Keratinocyte (primary cell): ENCODE data around the gene GGNBP2. TPM values are rescaled to one million over a fixed set of nuclear protein-coding genes. Genes with fewer than 3 reads are reported as not detected.

ENCODE experiments used
- DNase-seq: peaks from one replicate; pipeline ENCODE4 v3.0.0-alpha.2; 2011; ENCODE audit warnings: low read depth, missing footprints, low spot score
- FAIRE-seq: peaks from 2 replicates; lab custom pipeline; 2011; peaks lifted over from hg19 to GRCh38; lab: Jason Lieb, UNC
- H2AFZ ChIP-seq: 2 replicates; pipeline ENCODE4 v1.6.0; 2012; ENCODE audit warnings: low read length, control low read depth, inconsistent platforms; ENCODE audit not compliant: control insufficient read depth
- H3K27ac ChIP-seq: 2 replicates; pipeline ENCODE4 v1.5.1; 2011; ENCODE audit warnings: low read length; ENCODE audit not compliant: control insufficient read depth, insufficient read depth
- H3K27me3 ChIP-seq: 3 replicates; pipeline ENCODE4 v1.6.0; 2011; ENCODE audit warnings: low read length; ENCODE audit not compliant: control insufficient read depth, insufficient read depth; ENCODE audit errors: extremely low read depth
- H3K36me3 ChIP-seq, 2 experiments: 2 replicates in 1 of 2; 3 replicates in 1 of 2; pipeline ENCODE4 v1.5.1; 2011; ENCODE audit warnings: low read length in 2 of 2, mild to moderate bottlenecking in 1 of 2; ENCODE audit not compliant: control insufficient read depth in 2 of 2, insufficient read depth in 2 of 2; ENCODE audit errors: extremely low read depth in 1 of 2
- H3K4me1 ChIP-seq: 3 replicates; pipeline ENCODE4 v1.5.1; 2011; ENCODE audit warnings: low read length; ENCODE audit not compliant: control insufficient read depth, insufficient read depth; ENCODE audit errors: extremely low read depth
- H3K4me2 ChIP-seq: 3 replicates; pipeline ENCODE4 v1.6.0; 2011; ENCODE audit warnings: low read depth, low read length; ENCODE audit not compliant: control insufficient read depth, insufficient read depth; ENCODE audit errors: extremely low read depth
- H3K4me3 ChIP-seq, 3 experiments: fragments of 200-600 bp in 1 of 3; sonication (generic) in 1 of 3; 2 replicates in 2 of 3; 3 replicates in 1 of 3; pipeline ENCODE4 v1.5.1; 2011 to 2016; ENCODE audit warnings: low read length in 3 of 3, mild to moderate bottlenecking in 3 of 3, control low read depth in 2 of 3, inconsistent platforms in 1 of 3, low read depth in 1 of 3, mixed read lengths in 1 of 3, mixed run types in 1 of 3, moderate library complexity in 1 of 3; ENCODE audit not compliant: control insufficient read depth in 2 of 3, insufficient read depth in 2 of 3; ENCODE audit errors: extremely low read depth in 1 of 3
- H3K79me2 ChIP-seq: 2 replicates; pipeline ENCODE4 v1.6.0; 2012; ENCODE audit warnings: low read length; ENCODE audit not compliant: control insufficient read depth, insufficient read depth
- H3K9ac ChIP-seq: 3 replicates; pipeline ENCODE4 v1.6.0; 2011; ENCODE audit warnings: low read length; ENCODE audit not compliant: control insufficient read depth, insufficient read depth; ENCODE audit errors: extremely low read depth
- H3K9me1 ChIP-seq: 3 replicates; pipeline ENCODE4 v1.6.0; 2011; ENCODE audit warnings: low read length; ENCODE audit not compliant: control insufficient read depth, insufficient read depth; ENCODE audit errors: extremely low read depth
- H3K9me3 ChIP-seq: 2 replicates; pipeline ENCODE4 v1.5.1; 2012; ENCODE audit warnings: low read depth, low read length; ENCODE audit not compliant: control insufficient read depth
- H4K20me1 ChIP-seq: 3 replicates; pipeline ENCODE4 v1.6.0; 2011; ENCODE audit warnings: low read length; ENCODE audit not compliant: control insufficient read depth, insufficient read depth; ENCODE audit errors: extremely low read depth
- EZH2 ChIP-seq: IDR thresholded peaks from one replicate; pipeline ENCODE4 v1.6.1; 2012; ENCODE audit warnings: inconsistent platforms, mild to moderate bottlenecking, low read length, moderate library complexity
- dilution Hi-C: fragments of 300-500 bp; cut with MboI; formaldehyde crosslinking; loops from one replicate; pipeline ENCODE4 v1.7.0; 2020; ENCODE audit warnings: low sequenced_read_pairs; ENCODE audit not compliant: extremely low pct_ligation_motif_present
- polyA plus RNA-seq, 5 experiments: library from polyadenylated mRNA; depleted of rRNA in 3 of 5; stranded (reverse) in 3 of 5; stranded (forward) in 1 of 5; unstranded in 1 of 5; fragments of >200 nt; gene quantifications; 1 replicate in 1 of 5; 2 replicates in 3 of 5; 3 replicates in 1 of 5; pipeline versions ENCODE4 v1.2.1 to v1.2.3, GENCODE V29; 2011 to 2012; ENCODE audit warnings: missing spikeins in 2 of 5, low read depth in 1 of 5, low replicate concordance in 1 of 5
- TF ChIP-seq, protein P1 (sequence below), 3 experiments: IDR thresholded peaks in 1 of 3; conservative IDR thresholded peaks in 1 of 3; optimal IDR thresholded peaks in 1 of 3; 2 replicates in 2 of 3; 3 replicates in 1 of 3; pipeline versions ENCODE3 to v1.5.1; 2011; ENCODE audit warnings: low read length in 3 of 3, mild to moderate bottlenecking in 3 of 3, moderate library complexity in 2 of 3, control low read depth in 1 of 3, inconsistent platforms in 1 of 3; ENCODE audit not compliant: insufficient read depth in 2 of 3; ENCODE audit errors: extremely low read depth in 1 of 3

GGNBP2 gene
- polyA plus RNA-seq, 1 donor (not counting 4 experiments of a cell fraction or from before 2014, with no cell fraction given): 95.5 TPM

DNA sequence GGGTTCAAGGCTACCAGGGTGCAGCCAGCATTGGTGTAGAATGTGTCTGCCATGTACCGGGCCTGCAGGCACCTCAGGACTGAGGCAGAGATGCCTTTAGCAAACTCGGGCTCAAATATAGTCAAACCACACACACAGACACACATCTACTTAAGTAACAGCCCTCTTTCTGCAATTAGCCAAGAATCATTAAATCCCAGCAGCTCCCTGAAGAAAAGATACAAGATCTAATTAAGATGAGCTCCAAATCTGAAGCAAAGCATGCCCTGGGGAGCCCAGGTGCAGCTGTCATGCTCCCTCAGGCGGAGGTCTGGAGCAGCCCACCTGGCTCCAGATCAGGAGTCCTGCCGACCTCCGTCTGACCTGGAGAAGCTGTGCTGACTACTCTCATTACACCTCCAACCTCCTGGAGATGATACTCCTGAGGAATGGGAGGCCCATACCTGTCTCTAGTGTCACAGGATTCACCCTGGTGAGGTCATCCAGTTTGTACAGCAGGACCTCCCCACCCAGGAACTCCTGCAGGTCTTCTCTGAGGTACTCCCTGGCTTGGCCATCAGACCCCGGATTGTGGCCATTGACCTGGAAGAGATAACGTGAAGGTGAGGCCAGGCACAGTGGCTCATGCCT lies 17.0 kb upstream of the GGNBP2 start:
- peaks cover 4% of the 10 kb centered on the region for H3K9me1 ChIP-seq
- H3K79me2 ChIP-seq: peaks cover 22% of the 10 kb centered on the region
- no peaks in the 10 kb centered on the region for H4K20me1 ChIP-seq
- FAIRE-seq (no peak), DNase-seq (no peak)
- dilution Hi-C loops: no loop called here
- TF ChIP-seq EZH2: no peak
- TF ChIP-seq, protein P1, sequence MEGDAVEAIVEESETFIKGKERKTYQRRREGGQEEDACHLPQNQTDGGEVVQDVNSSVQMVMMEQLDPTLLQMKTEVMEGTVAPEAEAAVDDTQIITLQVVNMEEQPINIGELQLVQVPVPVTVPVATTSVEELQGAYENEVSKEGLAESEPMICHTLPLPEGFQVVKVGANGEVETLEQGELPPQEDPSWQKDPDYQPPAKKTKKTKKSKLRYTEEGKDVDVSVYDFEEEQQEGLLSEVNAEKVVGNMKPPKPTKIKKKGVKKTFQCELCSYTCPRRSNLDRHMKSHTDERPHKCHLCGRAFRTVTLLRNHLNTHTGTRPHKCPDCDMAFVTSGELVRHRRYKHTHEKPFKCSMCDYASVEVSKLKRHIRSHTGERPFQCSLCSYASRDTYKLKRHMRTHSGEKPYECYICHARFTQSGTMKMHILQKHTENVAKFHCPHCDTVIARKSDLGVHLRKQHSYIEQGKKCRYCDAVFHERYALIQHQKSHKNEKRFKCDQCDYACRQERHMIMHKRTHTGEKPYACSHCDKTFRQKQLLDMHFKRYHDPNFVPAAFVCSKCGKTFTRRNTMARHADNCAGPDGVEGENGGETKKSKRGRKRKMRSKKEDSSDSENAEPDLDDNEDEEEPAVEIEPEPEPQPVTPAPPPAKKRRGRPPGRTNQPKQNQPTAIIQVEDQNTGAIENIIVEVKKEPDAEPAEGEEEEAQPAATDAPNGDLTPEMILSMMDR (optimal IDR thresholded peaks at IDR 0.05 in 1 of 3, IDR thresholded peaks at IDR 0.05 in 1 of 3, conservative IDR thresholded peaks at IDR 0.05 in 1 of 3; ENCODE audit: extremely low read depth in 1 of 3, insufficient read depth in 2 of 3, low read length in 3 of 3): no peak
- no peak overlapping the region for H3K9ac ChIP-seq
- H3K9me3 ChIP-seq: no peaks in the 10 kb centered on the region
- peaks cover 14 to 53% of the 10 kb centered on the region in 2 experiments for H3K36me3 ChIP-seq
- H3K27me3 ChIP-seq: no peaks in the 10 kb centered on the region
- H3K4me1 ChIP-seq: peaks cover 46% of the 10 kb centered on the region
- H2AFZ ChIP-seq: no peak overlapping the region
- no peak overlapping the region for H3K4me3 ChIP-seq
- no peak overlapping the region for H3K4me2 ChIP-seq
- peak overlapping the region; percentile 30 for H3K27ac ChIP-seq

DNA sequence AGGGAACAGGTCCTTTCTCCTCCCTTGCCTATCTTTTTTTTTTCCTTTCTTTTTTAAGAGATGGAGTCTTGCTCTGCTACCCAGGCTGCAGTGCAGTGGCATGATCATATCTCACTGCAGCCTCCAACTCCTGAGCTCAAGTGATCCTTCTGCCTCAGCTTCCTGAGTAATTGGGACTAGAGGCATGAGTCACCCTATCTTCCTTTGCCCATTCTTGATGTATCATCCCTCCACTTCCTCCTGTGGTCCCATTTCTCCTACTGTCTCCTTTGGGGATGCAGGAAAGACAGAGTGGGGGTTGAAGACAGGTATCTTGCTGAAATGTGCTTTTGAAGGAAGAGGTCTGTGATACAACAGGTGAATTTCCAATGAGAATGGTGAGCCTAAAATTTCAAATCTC lies 15.6 kb upstream of the GGNBP2 start:
- Histone ChIP-seq H3K9me1 (peaks cover 8% of the 10 kb centered on the region), H3K4me2 (no peak overlapping the region), H3K27me3 (no peaks in the 10 kb centered on the region), H3K9ac (no peak overlapping the region), H3K9me3 (no peaks in the 10 kb centered on the region), H3K79me2 (peaks cover 22% of the 10 kb centered on the region), H4K20me1 (no peaks in the 10 kb centered on the region), H3K4me1 (peaks cover 55% of the 10 kb centered on the region), H3K27ac (peak overlapping the region; percentile 8), H3K36me3 (peaks cover 18 to 53% of the 10 kb centered on the region in 2 experiments), H3K4me3 (no peak overlapping the region), H2AFZ (no peak overlapping the region)
- no peak for FAIRE-seq
- dilution Hi-C loops: no loop called here
- no peak for DNase-seq
- TF ChIP-seq, protein P1 (optimal IDR thresholded peaks at IDR 0.05 in 1 of 3, IDR thresholded peaks at IDR 0.05 in 1 of 3, conservative IDR thresholded peaks at IDR 0.05 in 1 of 3; ENCODE audit: extremely low read depth in 1 of 3, insufficient read depth in 2 of 3, low read length in 3 of 3): no peak
- no peak for TF ChIP-seq EZH2
